ENCODE results near the gene SLC7A6.
A peak's percentile ranks its signal among the peaks of the same experiment; 100 is the strongest.

SLC7A6 gene

DNA sequence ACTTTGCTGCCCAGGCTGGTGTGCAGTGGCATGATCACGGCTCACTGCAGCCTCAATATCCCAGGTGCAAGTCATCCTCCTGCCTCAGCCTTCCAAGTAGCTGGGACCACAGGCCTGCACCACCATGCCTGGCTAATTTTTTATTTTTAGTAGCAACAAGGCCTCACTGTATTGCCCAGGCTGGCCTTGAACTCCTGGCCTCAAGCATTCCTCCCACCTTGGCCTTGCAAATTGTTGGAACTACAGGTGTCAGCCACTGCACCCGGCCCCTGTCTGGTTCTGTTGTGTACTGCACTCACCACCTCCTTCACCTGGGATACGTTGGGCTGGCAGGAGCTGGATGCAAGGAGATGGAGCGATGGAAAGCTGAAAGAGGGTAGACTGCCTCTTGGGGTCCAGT is 10.6 kb upstream of the SLC7A6 start:
- TF ChIP-seq, protein P1, sequence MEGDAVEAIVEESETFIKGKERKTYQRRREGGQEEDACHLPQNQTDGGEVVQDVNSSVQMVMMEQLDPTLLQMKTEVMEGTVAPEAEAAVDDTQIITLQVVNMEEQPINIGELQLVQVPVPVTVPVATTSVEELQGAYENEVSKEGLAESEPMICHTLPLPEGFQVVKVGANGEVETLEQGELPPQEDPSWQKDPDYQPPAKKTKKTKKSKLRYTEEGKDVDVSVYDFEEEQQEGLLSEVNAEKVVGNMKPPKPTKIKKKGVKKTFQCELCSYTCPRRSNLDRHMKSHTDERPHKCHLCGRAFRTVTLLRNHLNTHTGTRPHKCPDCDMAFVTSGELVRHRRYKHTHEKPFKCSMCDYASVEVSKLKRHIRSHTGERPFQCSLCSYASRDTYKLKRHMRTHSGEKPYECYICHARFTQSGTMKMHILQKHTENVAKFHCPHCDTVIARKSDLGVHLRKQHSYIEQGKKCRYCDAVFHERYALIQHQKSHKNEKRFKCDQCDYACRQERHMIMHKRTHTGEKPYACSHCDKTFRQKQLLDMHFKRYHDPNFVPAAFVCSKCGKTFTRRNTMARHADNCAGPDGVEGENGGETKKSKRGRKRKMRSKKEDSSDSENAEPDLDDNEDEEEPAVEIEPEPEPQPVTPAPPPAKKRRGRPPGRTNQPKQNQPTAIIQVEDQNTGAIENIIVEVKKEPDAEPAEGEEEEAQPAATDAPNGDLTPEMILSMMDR (IDR thresholded peaks at IDR 0.05; ENCODE audit: low read depth, low read length), result no peak
- no peak overlapping the region for H3K4me3 ChIP-seq (replicated peaks in 1 of 2; ENCODE audit: low read depth in 2 of 2, low read length in 2 of 2)
- DNase-seq (ENCODE audit: low read depth in 2 of 2), result no peak

DNA sequence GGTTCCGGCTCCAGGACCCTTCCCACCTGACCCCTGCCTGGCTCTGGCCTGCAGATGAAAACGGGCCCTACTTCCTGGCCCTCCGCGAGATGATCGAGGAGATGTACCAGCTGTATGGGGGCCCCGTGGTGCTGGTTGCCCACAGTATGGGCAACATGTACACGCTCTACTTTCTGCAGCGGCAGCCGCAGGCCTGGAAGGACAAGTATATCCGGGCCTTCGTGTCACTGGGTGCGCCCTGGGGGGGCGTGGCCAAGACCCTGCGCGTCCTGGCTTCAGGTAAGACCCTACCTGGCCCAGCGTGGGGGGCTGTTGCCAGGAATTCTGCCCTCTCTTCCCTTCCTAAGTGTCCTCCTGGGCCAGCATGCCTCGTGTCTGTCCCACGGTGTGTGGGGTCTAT is 8.6 kb upstream of the SLC7A6 start:
- DNase-seq (ENCODE audit: low read depth in 2 of 2), result no peak
- TF ChIP-seq, protein P1 (IDR thresholded peaks at IDR 0.05; ENCODE audit: low read depth, low read length), result no peak
- H3K4me3 ChIP-seq (replicated peaks in 1 of 2; ENCODE audit: low read depth in 2 of 2, low read length in 2 of 2), result no peak overlapping the region

DNA sequence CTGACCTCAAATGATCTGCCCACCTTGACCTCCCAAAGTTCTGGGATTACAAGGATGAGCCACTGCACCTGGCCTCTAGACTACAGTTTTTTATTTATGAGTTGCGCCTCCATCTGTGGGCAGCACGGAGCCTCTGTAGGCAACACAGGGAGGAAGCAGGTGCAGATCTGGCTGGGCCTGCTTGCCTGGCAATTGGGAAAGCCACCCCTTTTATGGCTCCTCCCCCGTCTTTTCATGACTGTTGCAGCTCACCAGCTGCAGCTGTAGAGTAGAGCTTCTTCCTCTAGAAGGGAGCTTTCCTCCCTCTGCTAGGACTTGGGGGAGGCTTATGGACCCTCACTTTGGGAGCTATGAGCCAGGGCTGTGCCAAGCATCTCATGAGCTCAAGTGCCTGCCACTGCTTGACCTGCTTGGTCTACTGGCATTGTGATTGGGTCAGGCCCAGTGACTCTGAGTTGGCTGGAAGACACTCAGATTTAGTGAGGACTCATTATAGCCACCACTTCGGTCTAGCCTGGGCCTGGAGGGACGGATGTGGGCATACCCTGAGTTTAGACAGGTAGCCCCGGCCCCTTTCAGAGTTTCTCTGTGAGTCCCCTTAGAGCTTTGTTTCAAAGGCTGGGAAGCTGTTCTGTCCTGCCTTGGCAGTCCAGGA is 6.9 kb upstream of the SLC7A6 start:
- DNase-seq (ENCODE audit: low read depth in 2 of 2), result peak in 1 of 2 donors; percentile 11
- TF ChIP-seq, protein P1 (IDR thresholded peaks at IDR 0.05; ENCODE audit: low read depth, low read length), result no peak
- H3K4me3 ChIP-seq (replicated peaks in 1 of 2; ENCODE audit: low read depth in 2 of 2, low read length in 2 of 2), result no peak overlapping the region

DNA sequence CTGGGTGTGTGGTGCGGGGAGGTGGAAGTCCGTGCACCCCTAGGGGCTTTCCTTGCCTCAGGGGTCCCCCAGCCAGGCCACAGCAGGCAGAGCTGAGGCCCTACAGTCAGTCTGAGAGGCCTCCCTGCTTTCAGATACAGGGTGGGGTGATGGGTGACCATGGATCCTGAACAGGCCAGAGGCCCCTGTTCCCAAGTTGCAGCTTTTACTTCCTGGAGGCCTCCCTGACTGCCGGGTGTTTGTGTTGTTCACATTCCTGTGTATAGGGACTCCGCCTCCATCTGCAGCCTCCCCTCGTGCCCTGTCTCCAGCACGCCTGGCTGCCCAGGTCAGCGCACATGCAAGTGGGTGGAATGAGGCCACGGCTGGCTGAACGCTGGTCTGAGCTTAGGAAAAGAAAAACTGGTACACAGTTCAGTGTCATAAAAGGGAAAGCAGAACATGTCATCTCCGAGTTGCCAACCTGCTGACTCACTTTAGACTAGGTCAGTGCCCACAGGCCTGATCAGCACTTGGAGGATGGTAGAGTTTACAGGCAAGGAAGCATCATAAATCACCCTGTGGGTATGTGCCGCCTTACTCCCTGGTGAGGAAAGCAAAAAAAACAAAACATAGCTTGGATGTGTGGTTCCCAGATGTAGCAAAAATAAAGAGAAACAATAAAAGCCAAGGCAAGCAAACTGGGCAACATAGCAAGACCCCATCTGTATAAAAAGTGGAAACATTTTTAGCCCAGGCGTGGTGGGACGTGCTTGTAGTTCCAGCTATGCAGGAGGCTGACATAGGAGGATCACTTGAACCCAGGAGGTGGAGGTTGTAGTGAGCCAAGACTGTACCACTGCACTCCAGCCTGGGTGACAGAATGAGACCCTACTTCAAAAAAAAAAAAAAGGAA is 6.2 kb upstream of the SLC7A6 start:
- no peak overlapping the region for H3K4me3 ChIP-seq (replicated peaks in 1 of 2; ENCODE audit: low read depth in 2 of 2, low read length in 2 of 2)
- TF ChIP-seq, protein P1 (IDR thresholded peaks at IDR 0.05; ENCODE audit: low read depth, low read length), result no peak
- peak; percentile 18 to 59 for DNase-seq (ENCODE audit: low read depth in 2 of 2)

DNA sequence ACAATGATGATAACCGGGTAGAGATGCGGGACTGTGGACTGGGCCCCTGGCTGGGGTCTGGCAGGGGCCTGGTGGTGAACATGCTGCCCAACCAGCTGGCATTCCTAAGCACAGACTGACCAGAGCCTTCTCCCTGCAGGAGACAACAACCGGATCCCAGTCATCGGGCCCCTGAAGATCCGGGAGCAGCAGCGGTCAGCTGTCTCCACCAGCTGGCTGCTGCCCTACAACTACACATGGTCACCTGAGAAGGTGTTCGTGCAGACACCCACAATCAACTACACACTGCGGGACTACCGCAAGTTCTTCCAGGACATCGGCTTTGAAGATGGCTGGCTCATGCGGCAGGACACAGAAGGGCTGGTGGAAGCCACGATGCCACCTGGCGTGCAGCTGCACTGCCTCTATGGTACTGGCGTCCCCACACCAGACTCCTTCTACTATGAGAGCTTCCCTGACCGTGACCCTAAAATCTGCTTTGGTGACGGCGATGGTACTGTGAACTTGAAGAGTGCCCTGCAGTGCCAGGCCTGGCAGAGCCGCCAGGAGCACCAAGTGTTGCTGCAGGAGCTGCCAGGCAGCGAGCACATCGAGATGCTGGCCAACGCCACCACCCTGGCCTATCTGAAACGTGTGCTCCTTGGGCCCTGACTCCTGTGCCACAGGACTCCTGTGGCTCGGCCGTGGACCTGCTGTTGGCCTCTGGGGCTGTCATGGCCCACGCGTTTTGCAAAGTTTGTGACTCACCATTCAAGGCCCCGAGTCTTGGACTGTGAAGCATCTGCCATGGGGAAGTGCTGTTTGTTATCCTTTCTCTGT is 5.1 kb upstream of the SLC7A6 start:
- TF ChIP-seq, protein P1 (IDR thresholded peaks at IDR 0.05; ENCODE audit: low read depth, low read length), result no peak
- DNase-seq (ENCODE audit: low read depth in 2 of 2), result no peak
- no peak overlapping the region for H3K4me3 ChIP-seq (replicated peaks in 1 of 2; ENCODE audit: low read depth in 2 of 2, low read length in 2 of 2)

DNA sequence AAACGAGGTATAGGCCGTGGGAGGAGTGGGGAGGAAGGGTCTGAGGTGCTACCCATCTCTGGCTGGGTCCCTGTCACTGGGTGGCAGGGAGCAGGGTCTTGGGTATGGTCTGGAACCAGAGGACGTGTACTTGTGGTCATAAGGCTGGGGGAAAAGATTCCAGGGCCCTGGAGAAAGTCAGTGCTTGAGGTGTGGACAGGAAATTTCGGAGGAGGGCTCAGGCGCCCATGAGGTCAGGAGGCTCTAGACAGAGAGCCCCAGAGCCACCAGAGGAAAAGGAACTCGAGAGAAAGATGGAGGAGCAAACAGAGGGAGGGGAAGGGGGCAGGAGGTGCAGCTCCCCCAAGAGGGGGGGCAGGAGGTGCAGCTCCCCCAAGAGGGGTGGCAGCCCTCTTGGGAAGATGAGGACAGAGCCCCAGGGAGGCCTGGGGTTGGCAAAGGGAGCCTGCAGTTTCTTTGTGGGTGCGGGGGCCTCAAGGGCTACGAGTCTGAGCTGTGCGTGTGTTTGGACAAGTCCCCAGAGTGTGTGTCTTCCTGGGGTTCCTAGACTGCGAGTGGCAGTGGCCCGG is 683 bp upstream of the SLC7A6 start:
- peak overlapping the region; percentile 55 to 95 for H3K4me3 ChIP-seq (replicated peaks in 1 of 2; ENCODE audit: low read depth in 2 of 2, low read length in 2 of 2)
- TF ChIP-seq, protein P1 (IDR thresholded peaks at IDR 0.05; ENCODE audit: low read depth, low read length), result no peak
- no peak for DNase-seq (ENCODE audit: low read depth in 2 of 2)
